Gastrocnemius medialis (tissue), 4 donors: Measurements from ENCODE around the gene GPR22. TPM values are rescaled to one million over a fixed set of nuclear protein-coding genes. Genes with fewer than 3 reads are reported as not detected.

Source experiments
- ATAC-seq, 2 donors: fragments of 150-250 bp; one replicate each; pipeline ENCODE4 v1.9.1; 2016
- DNase-seq, 2 donors: peaks; one replicate each; pipeline ENCODE4 v3.0.0-alpha.2; 2019
- H3K27ac ChIP-seq, 4 donors: fragments of 200-600 bp; sonication (generic); 1 replicate in 1 of 4; 2 replicates in 3 of 4; pipeline ENCODE4 v1.5.1; 2016 to 2018; ENCODE audit warnings: mild to moderate bottlenecking in 2 of 4, moderate library complexity in 1 of 4
- H3K27me3 ChIP-seq, 3 donors: fragments of 200-600 bp; sonication (generic) in 2 of 3; 1 replicate in 1 of 3; 2 replicates in 2 of 3; pipeline versions ENCODE4 v1.5.1 to v1.6.0; 2016 to 2019; ENCODE audit warnings: mild to moderate bottlenecking in 1 of 3, moderate library complexity in 1 of 3
- H3K36me3 ChIP-seq, 2 donors: fragments of 200-600 bp; sonication (generic) in 1 of 2; one replicate each; pipeline ENCODE4 v1.5.1; 2017 to 2018
- H3K4me1 ChIP-seq, 2 donors: fragments of 200-600 bp; sonication (generic) in 1 of 2; one replicate each; pipeline ENCODE4 v1.5.1; 2016 to 2017; ENCODE audit warnings: mild to moderate bottlenecking in 2 of 2
- H3K4me3 ChIP-seq, 4 donors: fragments of 200-600 bp; sonication (generic) in 3 of 4; 1 replicate in 1 of 4; 2 replicates in 3 of 4; pipeline ENCODE4 v1.5.1; 2016 to 2019; ENCODE audit warnings: mild to moderate bottlenecking in 2 of 4
- H3K9me3 ChIP-seq, 3 donors: fragments of 200-600 bp; sonication (generic) in 2 of 3; 1 replicate in 1 of 3; 2 replicates in 2 of 3; pipeline ENCODE4 v1.5.1; 2016 to 2019
- POLR2A ChIP-seq, 2 donors: fragments of 450-650 bp; IDR thresholded peaks; one replicate each; pipeline ENCODE4 v1.6.1; 2017; ENCODE audit warnings: antibody characterized with exemption in 2 of 2, mild to moderate bottlenecking in 2 of 2, moderate library complexity in 2 of 2
- in situ Hi-C, 4 donors: fragments of 200-750 bp; cut with MboI; loops; one replicate each; pipeline versions ENCODE4 v1.15.0 to v1.8.0; 2017; ENCODE audit warnings: low sequenced_read_pairs in 4 of 4
- intact Hi-C: fragments of 100-400 bp; cut with DNase I; formaldehyde crosslinking; loops from one replicate; pipeline ENCODE4 v1.15.1; 2023; ENCODE audit warnings: low total_unique reads
- total RNA-seq, 4 donors: library from RNA; depleted of rRNA; stranded (reverse); fragments of >200 nt; gene quantifications; one replicate each; pipeline versions ENCODE4 v1.1.0 to v1.2.3, GENCODE V29; 2016
- TF ChIP-seq, protein P1 (sequence below), 5 experiments: fragments of 450-650 bp in 3 of 5; fragments of 200-600 bp in 2 of 5; sonication (generic) in 2 of 5; IDR thresholded peaks in 4 of 5; conservative IDR thresholded peaks in 1 of 5; 1 replicate in 4 of 5; 2 replicates in 1 of 5; pipeline ENCODE4 v1.5.1; 2016 to 2019; ENCODE audit warnings: antibody characterized with exemption in 5 of 5, mild to moderate bottlenecking in 3 of 5, moderate library complexity in 3 of 5

Gene GPR22
- total RNA-seq, 4 donors from 2014 or later, result not detected

DNA sequence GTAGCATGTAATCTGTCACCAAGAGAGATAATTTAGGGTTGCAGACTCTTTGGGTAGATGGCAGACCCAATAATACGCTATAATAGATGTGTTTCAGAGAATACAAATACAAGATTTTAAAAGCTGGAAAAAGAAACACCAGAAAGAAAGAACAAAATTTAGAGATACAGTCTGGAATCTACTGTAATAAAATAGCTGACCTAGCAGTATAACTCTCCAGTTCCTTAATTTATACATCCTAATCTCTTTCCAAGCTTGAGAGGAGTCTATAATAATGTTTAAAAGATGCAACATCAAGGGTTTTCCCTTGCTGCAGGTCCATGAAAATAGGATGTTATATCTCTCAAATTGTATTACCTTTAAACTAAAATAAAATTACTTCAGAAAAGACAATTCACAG, 27.2 kb upstream of the GPR22 start:
- DNase-seq (no peak), ATAC-seq (no peak)
- peaks cover 0 to 4% of the 10 kb centered on the region in 2 donors for H3K4me1 ChIP-seq
- no peaks in the 10 kb centered on the region for H3K36me3 ChIP-seq
- in situ Hi-C loops (no loop called here), intact Hi-C loops (no loop called here)
- H3K4me3 ChIP-seq, result no peak overlapping the region
- TF ChIP-seq POLR2A (IDR thresholded peaks at IDR 0.05), result no peak
- TF ChIP-seq, protein P1, sequence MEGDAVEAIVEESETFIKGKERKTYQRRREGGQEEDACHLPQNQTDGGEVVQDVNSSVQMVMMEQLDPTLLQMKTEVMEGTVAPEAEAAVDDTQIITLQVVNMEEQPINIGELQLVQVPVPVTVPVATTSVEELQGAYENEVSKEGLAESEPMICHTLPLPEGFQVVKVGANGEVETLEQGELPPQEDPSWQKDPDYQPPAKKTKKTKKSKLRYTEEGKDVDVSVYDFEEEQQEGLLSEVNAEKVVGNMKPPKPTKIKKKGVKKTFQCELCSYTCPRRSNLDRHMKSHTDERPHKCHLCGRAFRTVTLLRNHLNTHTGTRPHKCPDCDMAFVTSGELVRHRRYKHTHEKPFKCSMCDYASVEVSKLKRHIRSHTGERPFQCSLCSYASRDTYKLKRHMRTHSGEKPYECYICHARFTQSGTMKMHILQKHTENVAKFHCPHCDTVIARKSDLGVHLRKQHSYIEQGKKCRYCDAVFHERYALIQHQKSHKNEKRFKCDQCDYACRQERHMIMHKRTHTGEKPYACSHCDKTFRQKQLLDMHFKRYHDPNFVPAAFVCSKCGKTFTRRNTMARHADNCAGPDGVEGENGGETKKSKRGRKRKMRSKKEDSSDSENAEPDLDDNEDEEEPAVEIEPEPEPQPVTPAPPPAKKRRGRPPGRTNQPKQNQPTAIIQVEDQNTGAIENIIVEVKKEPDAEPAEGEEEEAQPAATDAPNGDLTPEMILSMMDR (IDR thresholded peaks at IDR 0.05 in 4 of 5, conservative IDR thresholded peaks at IDR 0.05 in 1 of 5), result no peak
- no peak overlapping the region for H3K27ac ChIP-seq
- H3K9me3 ChIP-seq, result no peaks in the 10 kb centered on the region
- H3K27me3 ChIP-seq, result no peaks in the 10 kb centered on the region

GRCh38 chr7:107446531-107446930, 23.3 kb upstream of the GPR22 start:
- Histone ChIP-seq H3K36me3 (no peaks in the 10 kb centered on the region), H3K27me3 (no peaks in the 10 kb centered on the region), H3K9me3 (no peaks in the 10 kb centered on the region), H3K27ac (no peak overlapping the region), H3K4me3 (no peak overlapping the region), H3K4me1 (peaks cover 0 to 4% of the 10 kb centered on the region in 2 donors)
- DNase-seq, result no peak
- in situ Hi-C loops, result no loop called here
- TF ChIP-seq, protein P1 (IDR thresholded peaks at IDR 0.05 in 4 of 5, conservative IDR thresholded peaks at IDR 0.05 in 1 of 5), result no peak
- TF ChIP-seq POLR2A (IDR thresholded peaks at IDR 0.05), result no peak
- ATAC-seq, result no peak
- intact Hi-C loops, result no loop called here

DNA sequence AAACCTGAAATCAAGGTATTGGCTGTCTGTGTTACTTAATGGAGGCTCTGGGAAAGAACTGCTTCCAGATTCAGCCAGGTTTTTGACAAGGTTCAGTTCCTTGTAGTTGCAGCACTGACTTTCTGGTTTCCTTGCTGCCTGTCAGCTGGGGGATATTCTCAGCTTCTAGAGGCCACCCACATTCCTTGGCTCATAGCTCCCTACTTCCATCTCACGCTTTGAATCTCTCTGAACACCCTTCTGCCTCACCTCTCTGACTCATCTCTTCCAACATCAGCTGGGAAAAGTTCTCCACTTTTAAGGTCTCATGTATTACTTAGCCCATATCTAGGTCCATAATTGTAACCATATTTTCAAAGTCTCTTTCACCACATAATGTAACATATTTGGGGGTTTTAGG, 22.9 kb upstream of the GPR22 start:
- no peak overlapping the region for H3K27ac ChIP-seq
- H3K27me3 ChIP-seq, result no peaks in the 10 kb centered on the region
- DNase-seq (no peak), ATAC-seq (no peak)
- H3K4me3 ChIP-seq, result no peak overlapping the region
- H3K9me3 ChIP-seq, result no peaks in the 10 kb centered on the region
- peaks cover 0 to 4% of the 10 kb centered on the region in 2 donors for H3K4me1 ChIP-seq
- intact Hi-C loops (no loop called here), in situ Hi-C loops (no loop called here)
- H3K36me3 ChIP-seq, result no peaks in the 10 kb centered on the region
- TF ChIP-seq, protein P1 (IDR thresholded peaks at IDR 0.05 in 4 of 5, conservative IDR thresholded peaks at IDR 0.05 in 1 of 5), result no peak
- no peak for TF ChIP-seq POLR2A (IDR thresholded peaks at IDR 0.05)

GRCh38 chr7:107450970-107451369, 18.9 kb upstream of the GPR22 start:
- Histone ChIP-seq H3K27me3 (no peaks in the 10 kb centered on the region), H3K36me3 (no peaks in the 10 kb centered on the region), H3K4me1 (no peaks in the 10 kb centered on the region), H3K27ac (no peak overlapping the region), H3K4me3 (no peak overlapping the region), H3K9me3 (no peaks in the 10 kb centered on the region)
- no peak for ATAC-seq
- TF ChIP-seq POLR2A (IDR thresholded peaks at IDR 0.05), result no peak
- TF ChIP-seq, protein P1 (IDR thresholded peaks at IDR 0.05 in 4 of 5, conservative IDR thresholded peaks at IDR 0.05 in 1 of 5), result no peak
- no peak for DNase-seq
- in situ Hi-C loops (loop anchor here in 3 of 4 donors (10.0 to 25.0 kb wide), 3 partner anchors 274 to 436 kb away; partner anchors contain the start of gene DLD (in 1 of the 3)), intact Hi-C loops (no loop called here)

- H3K9me3 ChIP-seq, result no peaks in the 10 kb centered on the region
- no peak for TF ChIP-seq POLR2A (IDR thresholded peaks at IDR 0.05)
- TF ChIP-seq, protein P1 (IDR thresholded peaks at IDR 0.05 in 4 of 5, conservative IDR thresholded peaks at IDR 0.05 in 1 of 5), result no peak
- no peak for ATAC-seq
- no peaks in the 10 kb centered on the region for H3K4me1 ChIP-seq
- H3K27me3 ChIP-seq, result no peaks in the 10 kb centered on the region
- H3K36me3 ChIP-seq, result no peaks in the 10 kb centered on the region
- intact Hi-C loops (no loop called here), in situ Hi-C loops (loop anchor here in 3 of 4 donors (10.0 to 25.0 kb wide), 3 partner anchors 271 to 434 kb away; partner anchors contain the start of gene DLD (in 1 of the 3))
- no peak overlapping the region for H3K4me3 ChIP-seq
- no peak overlapping the region for H3K27ac ChIP-seq
- DNase-seq, result no peak
Measured at GRCh38 chr7:107453388-107453787, 16.5 kb upstream of the GPR22 start.
